HG03342 (cell line): ENCODE measurements around the gene MAP1B.

Experiments used
- ATAC-seq: cut with Tn5 transposase; IDR thresholded peaks from one replicate; pipeline ENCODE4 v1.9.1; 2021; ENCODE audit warnings: mild to moderate bottlenecking, moderate library complexity; ENCODE audit not compliant: unreplicated experiment

Gene MAP1B

GRCh38 chr5:72187388-72188075 is 80.3 kb downstream of the MAP1B start:
- no peak for ATAC-seq

GRCh38 chr5:72188166-72188565 is 80.9 kb downstream of the MAP1B start:
- no peak for ATAC-seq

GRCh38 chr5:72189146-72189545 is 81.9 kb downstream of the MAP1B start:
- no peak for ATAC-seq

GRCh38 chr5:72191404-72191803 is 84.1 kb downstream of the MAP1B start:
- no peak for ATAC-seq

- peak; percentile 97 for ATAC-seq
Observed at GRCh38 chr5:72194846-72195245, 87.6 kb downstream of the MAP1B start.

- no peak for ATAC-seq
Observed at GRCh38 chr5:72195581-72195980, 88.3 kb downstream of the MAP1B start.

GRCh38 chr5:72197393-72197792 is 90.1 kb downstream of the MAP1B start:
- ATAC-seq: no peak

- ATAC-seq: no peak
Observed at GRCh38 chr5:72199681-72200080, 92.4 kb downstream of the MAP1B start.

- no peak for ATAC-seq
Observed at GRCh38 chr5:72202331-72202825, 95.1 kb downstream of the MAP1B start.

GRCh38 chr5:72203251-72203845 is 96.1 kb downstream of the MAP1B start:
- ATAC-seq: no peak

- no peak for ATAC-seq
Observed at GRCh38 chr5:72204946-72205345, 97.7 kb downstream of the MAP1B start.

- ATAC-seq: no peak
Observed at GRCh38 chr5:72205431-72206009, 98.2 kb downstream of the MAP1B start.

GRCh38 chr5:72206160-72206559 is 98.9 kb downstream of the MAP1B start:
- ATAC-seq: no peak

GRCh38 chr5:72206994-72207393 is 99.7 kb downstream of the MAP1B start:
- ATAC-seq: no peak

GRCh38 chr5:72208324-72208926 is 101.2 kb downstream of the MAP1B start:
- no peak for ATAC-seq

- ATAC-seq: no peak
Observed at GRCh38 chr5:72209147-72210115, 102.2 kb downstream of the MAP1B start.

GRCh38 chr5:72210888-72211678 is 103.8 kb downstream of the MAP1B start:
- no peak for ATAC-seq

GRCh38 chr5:72212171-72212570 is 104.9 kb downstream of the MAP1B start:
- ATAC-seq: no peak

- no peak for ATAC-seq
Observed at GRCh38 chr5:72213482-72213881, 106.2 kb downstream of the MAP1B start.

- ATAC-seq: no peak
Observed at GRCh38 chr5:72214168-72214567, 106.9 kb downstream of the MAP1B start.
